ENCODE data around the gene SEMA4B. TPM values are rescaled to one million over a fixed set of nuclear protein-coding genes. Genes with fewer than 3 reads are reported as not detected.

SEMA4B gene
- total RNA-seq, 1 donor from 2014 or later, result 15.8 TPM

- DNase-seq (ENCODE audit: low spot score), result no peak
These were observed 2.8 kb downstream of the SEMA4B start for GRCh38 chr15:90203922-90204321.

GRCh38 chr15:90205050-90205848 lies 4.1 kb downstream of the SEMA4B start:
- DNase-seq (ENCODE audit: low spot score), result no peak

DNA sequence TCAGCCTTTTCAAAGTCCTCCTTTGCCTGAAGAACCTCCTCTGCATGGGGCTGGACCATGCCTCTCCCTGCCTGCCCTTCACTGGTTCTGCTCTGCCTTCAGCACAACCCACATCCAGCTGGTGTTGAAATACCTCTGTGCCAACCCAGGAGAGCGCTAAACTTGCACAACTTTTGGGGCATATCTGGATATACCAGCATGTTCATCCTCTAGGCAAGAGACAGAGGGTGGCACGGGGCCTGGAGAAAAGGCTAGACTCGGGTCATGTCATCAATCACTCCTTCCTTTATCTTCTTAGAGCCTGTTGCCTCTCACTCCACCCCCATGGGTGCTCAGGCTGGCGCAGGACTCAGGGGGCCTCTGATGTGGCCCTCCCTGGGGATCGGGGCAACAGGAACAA lies 4.8 kb downstream of the SEMA4B start:
- no peak for DNase-seq (ENCODE audit: low spot score)

GRCh38 chr15:90207252-90207651 lies 6.1 kb downstream of the SEMA4B start:
- DNase-seq (ENCODE audit: low spot score), result no peak

DNA sequence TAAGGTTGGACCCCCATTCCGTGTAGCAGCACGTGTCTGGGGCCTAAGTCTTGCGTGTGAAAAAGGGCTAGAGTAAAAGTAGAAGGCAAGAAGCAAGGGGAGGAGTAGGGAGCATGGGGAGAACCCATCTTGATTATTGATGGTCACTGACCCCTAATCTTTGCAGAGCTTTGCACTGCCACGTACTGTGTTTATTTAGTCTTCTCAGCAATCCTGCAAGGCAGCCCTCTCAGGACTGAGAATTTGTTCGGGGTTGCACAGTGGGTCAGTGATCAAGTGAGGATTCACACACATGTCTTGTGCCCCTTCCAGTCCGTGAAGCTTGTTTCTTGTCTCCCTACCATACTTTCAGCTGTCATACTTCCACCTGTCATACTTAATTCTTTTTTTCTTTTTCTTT lies 7.2 kb downstream of the SEMA4B start:
- DNase-seq (ENCODE audit: low spot score), result no peak

GRCh38 chr15:90209591-90209990 lies 8.5 kb downstream of the SEMA4B start:
- no peak for DNase-seq (ENCODE audit: low spot score)

GRCh38 chr15:90210593-90210992 lies 9.5 kb downstream of the SEMA4B start:
- no peak for DNase-seq (ENCODE audit: low spot score)

DNA sequence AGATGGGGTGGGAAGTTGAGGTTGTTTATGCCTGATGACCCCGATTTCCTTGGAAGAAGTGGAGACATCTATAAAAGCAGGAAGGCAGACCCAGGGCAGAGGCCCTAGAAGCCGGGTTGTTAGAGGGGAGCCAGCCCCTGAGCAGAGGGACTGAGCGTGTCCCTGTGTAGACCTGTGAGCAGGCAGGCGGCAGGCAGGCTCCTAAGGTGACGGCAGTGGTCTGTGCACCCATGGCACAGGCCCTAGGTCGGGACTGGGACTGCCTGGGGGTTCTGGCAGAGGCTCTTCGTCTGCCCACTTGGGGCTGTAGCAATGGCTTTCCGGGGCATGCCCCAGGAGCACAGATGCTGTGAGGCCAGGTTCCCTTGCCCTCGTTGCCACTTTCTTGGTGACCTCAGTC lies 9.9 kb downstream of the SEMA4B start:
- DNase-seq (ENCODE audit: low spot score), result no peak

DNA sequence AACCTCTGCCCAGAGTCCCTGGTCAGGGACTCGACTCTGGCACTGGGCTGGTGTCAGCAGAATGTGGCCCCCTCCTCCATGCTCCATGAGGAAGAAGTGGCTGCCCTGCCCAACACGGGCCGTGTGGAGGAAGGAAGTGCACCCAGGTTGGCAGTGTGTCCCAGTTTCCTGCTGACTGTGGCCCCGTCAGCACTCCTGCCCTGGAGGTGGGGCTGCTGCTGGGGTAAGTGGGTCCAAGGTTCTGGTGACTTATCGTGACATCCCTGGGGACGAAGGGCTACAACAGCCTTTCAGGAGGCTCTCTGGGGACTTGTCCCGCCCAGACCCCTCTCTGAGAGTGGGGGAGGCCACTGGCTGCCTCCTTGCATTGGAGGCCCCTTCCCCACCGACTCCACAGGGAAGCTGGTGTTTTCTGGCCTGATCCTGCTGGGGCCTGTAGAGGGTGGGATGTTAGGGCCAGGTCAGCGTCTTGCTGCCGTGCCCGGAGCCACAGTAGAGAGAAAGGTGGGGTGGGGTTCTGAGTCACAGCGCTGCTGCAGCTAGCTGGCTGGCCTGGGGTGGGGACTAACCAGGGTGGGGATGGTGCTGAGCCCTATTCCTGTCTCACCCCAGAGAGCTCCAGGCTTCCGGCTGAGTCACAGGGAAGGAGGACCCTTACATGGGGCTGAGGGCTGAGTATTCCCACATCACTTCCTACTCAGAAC lies 10.5 kb downstream of the SEMA4B start:
- no peak for DNase-seq (ENCODE audit: low spot score)

GRCh38 chr15:90212221-90213098 lies 11.3 kb downstream of the SEMA4B start:
- no peak for DNase-seq (ENCODE audit: low spot score)

- no peak for DNase-seq (ENCODE audit: low spot score)
These were observed 12.1 kb downstream of the SEMA4B start for GRCh38 chr15:90213122-90213817.

- no peak for DNase-seq (ENCODE audit: low spot score)
These were observed 12.7 kb downstream of the SEMA4B start for GRCh38 chr15:90213818-90214204.

GRCh38 chr15:90214553-90215196 lies 13.5 kb downstream of the SEMA4B start:
- DNase-seq (ENCODE audit: low spot score), result no peak

DNA sequence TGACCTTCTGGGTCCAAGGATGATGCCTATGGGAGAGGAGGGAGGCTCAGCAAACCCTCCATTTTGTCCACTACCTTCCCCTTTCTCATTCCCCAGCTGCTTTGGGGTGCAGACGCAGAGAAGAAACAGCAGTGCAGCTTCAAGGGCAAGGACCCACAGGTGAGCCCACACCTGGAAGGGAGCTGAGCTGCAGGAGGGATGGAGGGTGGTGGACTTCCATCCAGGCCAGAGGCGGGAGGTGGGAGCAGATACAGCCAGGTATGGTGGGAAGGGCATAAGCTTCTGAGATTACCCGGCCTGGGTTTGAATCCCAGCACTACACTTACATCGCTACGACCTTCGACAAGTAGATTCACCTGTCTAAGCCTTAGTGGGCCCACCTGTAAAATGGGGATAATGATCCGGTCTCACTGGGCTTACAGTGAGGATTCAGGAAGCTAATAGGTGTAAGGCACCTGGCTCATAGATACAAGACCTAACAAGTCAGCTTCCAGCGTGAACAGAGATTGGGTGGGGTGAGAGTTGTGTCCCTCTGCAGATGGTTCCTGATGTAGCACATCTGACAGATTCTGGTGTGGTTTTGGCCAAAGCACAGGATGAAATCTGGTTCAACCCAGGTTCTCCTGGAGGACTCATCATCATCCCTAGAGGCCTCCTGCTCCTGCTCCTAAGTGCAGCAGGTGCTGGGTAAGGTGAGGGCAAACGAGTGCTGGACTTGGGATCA lies 16.7 kb downstream of the SEMA4B start:
- no peak for DNase-seq (ENCODE audit: low spot score)

DNA sequence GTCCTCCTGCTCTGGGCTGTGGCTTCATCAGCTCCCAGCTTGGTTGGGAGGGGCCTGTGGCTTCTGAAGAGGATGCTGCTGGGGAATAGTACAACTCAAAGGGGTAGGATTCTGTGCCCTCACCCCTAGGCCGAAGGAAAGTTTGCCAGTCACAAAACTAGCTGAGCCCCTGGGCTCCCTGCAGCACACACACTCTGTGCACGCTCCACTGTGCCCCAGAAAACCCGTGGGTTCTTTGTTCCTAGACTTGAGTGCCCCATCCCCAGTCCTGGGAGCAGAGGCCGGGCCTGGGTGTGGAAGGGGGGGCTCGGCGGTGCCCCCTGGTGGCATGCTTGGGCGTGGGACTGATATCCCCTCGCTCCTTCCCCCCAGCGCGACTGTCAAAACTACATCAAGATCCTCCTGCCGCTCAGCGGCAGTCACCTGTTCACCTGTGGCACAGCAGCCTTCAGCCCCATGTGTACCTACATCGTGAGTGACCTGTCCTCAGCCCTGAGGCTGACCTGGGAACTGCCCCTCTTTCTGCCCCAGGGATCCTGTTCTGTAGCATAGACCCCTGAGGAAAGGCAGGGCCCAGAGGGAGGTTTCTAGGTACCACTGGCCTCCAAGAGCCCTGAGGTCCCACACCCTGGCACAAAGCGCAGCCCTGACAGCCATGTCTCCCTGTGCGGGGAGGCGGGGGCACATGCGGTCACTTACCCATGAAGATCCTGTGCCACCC lies 18.5 kb downstream of the SEMA4B start:
- no peak for DNase-seq (ENCODE audit: low spot score)

DNA sequence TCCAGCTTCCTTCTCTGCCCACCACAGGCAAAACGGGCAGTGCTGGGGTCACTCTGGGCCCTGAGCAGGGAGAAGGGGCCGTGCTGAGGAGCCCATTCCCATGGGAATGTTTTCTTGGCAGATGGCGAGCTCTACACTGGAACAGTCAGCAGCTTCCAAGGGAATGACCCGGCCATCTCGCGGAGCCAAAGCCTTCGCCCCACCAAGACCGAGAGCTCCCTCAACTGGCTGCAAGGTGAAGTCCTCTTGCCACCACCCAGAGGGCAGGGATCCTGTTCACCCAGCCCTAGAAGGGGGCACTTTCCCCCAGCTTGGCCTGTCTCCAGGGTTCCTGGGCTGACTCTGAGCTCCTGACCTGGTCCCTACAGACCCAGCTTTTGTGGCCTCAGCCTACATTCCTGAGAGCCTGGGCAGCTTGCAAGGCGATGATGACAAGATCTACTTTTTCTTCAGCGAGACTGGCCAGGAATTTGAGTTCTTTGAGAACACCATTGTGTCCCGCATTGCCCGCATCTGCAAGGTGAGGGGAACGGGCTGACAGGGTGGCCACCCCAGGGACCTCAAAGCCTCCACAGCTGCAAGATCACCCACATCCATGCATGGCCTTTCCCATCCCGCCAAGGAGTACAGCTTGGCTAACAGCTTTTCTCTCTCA lies 20.2 kb downstream of the SEMA4B start:
- DNase-seq (ENCODE audit: low spot score), result no peak

DNA sequence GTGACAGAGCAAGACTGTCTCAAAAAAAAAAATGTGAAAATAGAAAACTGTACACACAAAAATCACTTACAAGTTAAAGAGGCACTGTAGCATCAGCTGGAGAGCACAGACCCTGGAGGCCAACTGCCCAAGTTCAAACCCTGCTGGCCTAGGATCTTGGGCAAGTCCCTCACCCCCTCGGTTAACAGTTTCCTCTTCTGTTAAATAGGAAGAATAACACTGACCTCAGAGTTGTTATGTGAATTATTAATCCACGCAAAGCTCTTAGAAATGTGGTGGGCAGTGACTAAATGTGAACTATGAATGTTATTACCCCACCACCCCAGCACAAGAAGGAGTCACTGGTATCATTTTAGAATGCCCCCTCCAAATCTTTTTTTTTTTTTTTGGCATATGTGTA lies 21.4 kb downstream of the SEMA4B start:
- DNase-seq (ENCODE audit: low spot score), result no peak

DNA sequence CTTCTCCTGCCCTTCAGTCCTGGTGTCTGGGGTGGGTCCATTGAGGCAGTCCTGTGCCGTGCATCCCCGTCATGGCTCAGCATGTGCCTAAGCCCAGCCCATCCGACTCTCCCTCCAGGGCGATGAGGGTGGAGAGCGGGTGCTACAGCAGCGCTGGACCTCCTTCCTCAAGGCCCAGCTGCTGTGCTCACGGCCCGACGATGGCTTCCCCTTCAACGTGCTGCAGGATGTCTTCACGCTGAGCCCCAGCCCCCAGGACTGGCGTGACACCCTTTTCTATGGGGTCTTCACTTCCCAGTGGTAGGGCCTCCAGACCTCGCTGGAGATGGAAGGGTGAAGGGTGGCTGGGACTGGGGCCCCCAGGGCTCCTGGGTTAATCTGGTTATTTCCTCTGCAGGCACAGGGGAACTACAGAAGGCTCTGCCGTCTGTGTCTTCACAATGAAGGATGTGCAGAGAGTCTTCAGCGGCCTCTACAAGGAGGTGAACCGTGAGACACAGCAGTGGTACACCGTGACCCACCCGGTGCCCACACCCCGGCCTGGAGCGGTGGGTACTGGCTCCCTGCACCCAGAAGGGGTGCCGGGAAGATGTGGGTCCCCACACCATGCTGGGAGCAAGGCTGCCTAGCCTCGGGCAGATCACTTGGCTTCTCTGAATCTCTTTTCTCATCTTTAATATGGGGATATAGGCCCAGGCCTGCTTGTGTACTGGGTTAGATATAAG lies 22.5 kb downstream of the SEMA4B start:
- no peak for DNase-seq (ENCODE audit: low spot score)
